DND-41 (cell line): ENCODE results near the gene MAGI3.

Source experiments
- EZH2 ChIP-seq: IDR thresholded peaks from 3 replicates; pipeline ENCODE4 v1.6.1; 2012; ENCODE audit warnings: borderline replicate concordance, low read depth, mild to moderate bottlenecking, moderate library complexity, low read length, inconsistent platforms; ENCODE audit not compliant: severe bottlenecking
- TF ChIP-seq, protein P1 (sequence below): IDR thresholded peaks from 2 replicates; pipeline ENCODE4 v1.5.1; 2012; ENCODE audit warnings: borderline replicate concordance, low read length, moderate library complexity, mild to moderate bottlenecking; ENCODE audit not compliant: poor library complexity, severe bottlenecking; ENCODE audit errors: extremely low read depth

DNA sequence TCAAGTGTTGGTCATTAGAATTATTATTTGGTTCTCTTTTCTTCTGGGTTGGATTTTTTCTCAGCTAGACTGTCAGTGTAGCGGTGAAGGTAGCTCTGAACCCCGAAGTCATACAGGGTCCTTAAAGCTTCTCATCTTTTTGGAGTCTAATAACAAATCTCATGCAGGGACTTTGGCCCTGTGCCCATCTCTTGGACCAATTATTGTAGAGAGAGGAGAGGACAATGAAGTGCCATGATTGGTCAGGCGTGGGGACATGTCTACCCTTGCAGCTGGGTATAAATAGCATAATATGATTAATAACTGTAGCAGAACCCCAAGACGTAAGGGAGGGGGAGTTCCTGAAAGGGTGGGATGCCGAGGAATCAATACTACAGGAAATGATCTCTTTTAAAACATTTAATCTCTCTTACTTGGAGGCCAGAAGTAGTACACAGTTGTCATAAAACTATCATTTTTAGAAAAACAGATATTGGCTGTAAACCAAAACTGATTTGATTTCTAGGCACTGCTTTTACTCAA lies 8.8 kb downstream of the MAGI3 start:
- TF ChIP-seq, protein P1, sequence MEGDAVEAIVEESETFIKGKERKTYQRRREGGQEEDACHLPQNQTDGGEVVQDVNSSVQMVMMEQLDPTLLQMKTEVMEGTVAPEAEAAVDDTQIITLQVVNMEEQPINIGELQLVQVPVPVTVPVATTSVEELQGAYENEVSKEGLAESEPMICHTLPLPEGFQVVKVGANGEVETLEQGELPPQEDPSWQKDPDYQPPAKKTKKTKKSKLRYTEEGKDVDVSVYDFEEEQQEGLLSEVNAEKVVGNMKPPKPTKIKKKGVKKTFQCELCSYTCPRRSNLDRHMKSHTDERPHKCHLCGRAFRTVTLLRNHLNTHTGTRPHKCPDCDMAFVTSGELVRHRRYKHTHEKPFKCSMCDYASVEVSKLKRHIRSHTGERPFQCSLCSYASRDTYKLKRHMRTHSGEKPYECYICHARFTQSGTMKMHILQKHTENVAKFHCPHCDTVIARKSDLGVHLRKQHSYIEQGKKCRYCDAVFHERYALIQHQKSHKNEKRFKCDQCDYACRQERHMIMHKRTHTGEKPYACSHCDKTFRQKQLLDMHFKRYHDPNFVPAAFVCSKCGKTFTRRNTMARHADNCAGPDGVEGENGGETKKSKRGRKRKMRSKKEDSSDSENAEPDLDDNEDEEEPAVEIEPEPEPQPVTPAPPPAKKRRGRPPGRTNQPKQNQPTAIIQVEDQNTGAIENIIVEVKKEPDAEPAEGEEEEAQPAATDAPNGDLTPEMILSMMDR = no peak
- TF ChIP-seq EZH2 = no peak
